ENCODE results near the gene TYW1.
A peak's percentile ranks its signal among the peaks of the same experiment; 100 is the strongest.
"Not testable (repeated sequence)": the region's sequence is repeated elsewhere in the genome, so short reads cannot be mapped to it uniquely, and the experiment has no call there.

Gene TYW1

DNA sequence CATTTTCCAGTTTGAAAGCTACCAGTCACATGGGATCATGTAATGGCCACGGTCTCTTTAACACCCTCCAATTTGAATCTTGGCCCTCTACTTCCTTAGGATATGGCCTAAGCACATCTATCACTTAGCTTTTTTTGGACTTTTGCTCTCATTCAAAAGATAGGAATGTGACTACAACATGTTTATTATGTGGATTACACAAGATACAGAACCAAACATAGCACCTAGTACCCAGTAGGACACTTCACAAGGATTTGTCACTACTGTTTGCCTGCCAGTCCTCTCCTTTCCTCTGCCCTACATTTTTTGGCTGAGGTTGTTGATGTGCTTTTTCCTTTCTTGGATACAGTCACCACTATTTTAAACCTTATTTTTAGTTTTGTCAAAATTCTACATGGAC is 233.4 kb downstream of the TYW1 start:
- H3K4me1 ChIP-seq (ENCODE audit: control insufficient read depth, insufficient read depth, low read length); H3K27ac ChIP-seq (ENCODE audit: extremely low read depth, low read depth, low read length); H3K4me3 ChIP-seq (ENCODE audit: low read depth, low read length); H3K36me3 ChIP-seq (ENCODE audit: control insufficient read depth in 2 of 2, insufficient read depth in 1 of 2, low read length in 2 of 2); POLR2A ChIA-PET; H3K9me3 ChIP-seq (ENCODE audit: control insufficient read depth, insufficient read depth, low read depth, low read length): not testable (repeated sequence)
- CTCF ChIA-PET, result interaction anchor here (0.7 kb wide), 1 partner anchor 257 kb away, joined by 4 read pairs; no protein-coding TSS in a partner anchor

DNA sequence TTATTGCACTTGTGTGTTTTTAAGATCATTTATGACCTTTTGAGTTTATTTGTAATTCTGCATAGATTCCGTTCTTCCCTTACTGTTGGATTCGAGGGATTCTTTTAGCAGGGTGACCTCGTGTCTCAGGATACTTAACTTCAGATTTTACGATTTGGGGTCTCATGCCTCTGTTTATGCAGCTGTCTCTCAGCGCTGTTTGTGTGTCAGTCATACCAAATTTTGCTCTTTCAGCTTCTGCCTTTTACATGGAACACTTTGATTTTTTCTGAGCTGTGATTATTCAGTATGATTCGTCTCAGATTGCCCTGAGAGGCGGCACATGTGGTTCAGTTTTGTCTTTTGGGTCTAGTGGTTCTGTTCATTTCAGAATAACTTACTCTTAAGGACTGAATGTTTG is 236.9 kb downstream of the TYW1 start:
- H3K36me3 ChIP-seq (ENCODE audit: control insufficient read depth in 2 of 2, insufficient read depth in 1 of 2, low read length in 2 of 2); POLR2A ChIA-PET; H3K4me3 ChIP-seq (ENCODE audit: low read depth, low read length); H3K4me1 ChIP-seq (ENCODE audit: control insufficient read depth, insufficient read depth, low read length); H3K27ac ChIP-seq (ENCODE audit: extremely low read depth, low read depth, low read length); H3K9me3 ChIP-seq (ENCODE audit: control insufficient read depth, insufficient read depth, low read depth, low read length); CTCF ChIA-PET: not testable (repeated sequence)

DNA sequence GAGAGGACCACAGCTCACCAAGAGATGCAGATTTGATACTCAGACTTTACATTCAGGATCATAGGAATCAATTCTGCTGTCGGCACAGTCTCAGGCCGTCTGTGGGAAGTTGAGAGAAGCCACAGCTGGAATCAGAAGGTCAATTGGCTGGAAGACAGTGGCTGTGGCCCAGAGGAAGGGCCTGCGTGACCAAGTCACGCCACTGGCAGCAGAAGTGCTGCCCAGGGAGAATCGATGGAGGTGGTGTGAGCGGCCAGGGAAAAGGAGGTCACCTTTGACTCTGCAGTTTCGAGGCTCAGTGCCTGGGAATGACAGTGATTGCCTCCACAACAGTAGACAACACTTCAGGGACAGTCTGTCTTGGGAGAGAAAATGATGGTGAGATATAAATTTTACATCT is 239.6 kb downstream of the TYW1 start:
- POLR2A ChIA-PET; H3K4me3 ChIP-seq (ENCODE audit: low read depth, low read length); H3K27ac ChIP-seq (ENCODE audit: extremely low read depth, low read depth, low read length); CTCF ChIA-PET; H3K36me3 ChIP-seq (ENCODE audit: control insufficient read depth in 2 of 2, insufficient read depth in 1 of 2, low read length in 2 of 2); H3K4me1 ChIP-seq (ENCODE audit: control insufficient read depth, insufficient read depth, low read length); H3K9me3 ChIP-seq (ENCODE audit: control insufficient read depth, insufficient read depth, low read depth, low read length): not testable (repeated sequence)

DNA sequence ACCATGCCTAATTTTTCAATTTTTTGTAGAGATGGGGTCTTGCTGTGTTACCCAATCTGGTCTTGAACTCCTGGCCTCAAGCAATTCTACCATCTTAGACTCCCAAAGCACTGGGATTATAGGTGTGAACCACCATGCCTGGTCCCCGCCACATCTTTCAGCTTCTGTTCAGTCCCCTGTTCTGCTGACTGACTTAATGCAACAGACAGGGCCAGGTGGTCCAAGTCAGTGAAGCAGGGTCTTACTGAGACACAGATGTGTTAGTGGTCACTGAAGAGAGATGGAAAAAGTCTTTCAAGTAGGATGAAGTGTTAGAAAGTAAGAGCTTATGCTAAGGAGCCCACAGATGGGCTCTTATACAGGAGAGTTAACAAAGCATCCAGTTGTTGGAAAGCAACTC is 246.2 kb downstream of the TYW1 start:
- H3K27ac ChIP-seq (ENCODE audit: extremely low read depth, low read depth, low read length); POLR2A ChIA-PET: not testable (repeated sequence)

DNA sequence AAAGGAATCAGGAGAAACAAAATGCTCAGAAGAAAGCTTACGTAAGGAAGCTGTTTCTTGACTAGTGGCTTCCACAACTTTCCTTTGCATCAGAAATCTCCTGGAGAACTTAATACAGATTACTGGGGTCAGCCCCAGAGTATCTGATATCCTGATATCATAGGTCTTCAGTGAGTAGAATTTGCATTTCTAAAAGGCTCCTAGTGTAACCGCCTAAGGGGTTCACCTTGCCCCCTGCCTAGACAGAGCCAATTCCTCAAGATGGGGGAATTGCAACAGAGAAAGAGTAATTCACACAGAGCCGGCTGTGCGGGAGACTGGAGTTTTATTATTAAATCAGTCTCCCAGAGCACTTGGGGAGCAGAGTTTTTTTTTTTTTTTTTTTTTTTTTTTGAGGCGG is 251.7 kb downstream of the TYW1 start:
- POLR2A ChIA-PET; H3K27ac ChIP-seq (ENCODE audit: extremely low read depth, low read depth, low read length); H3K4me1 ChIP-seq (ENCODE audit: control insufficient read depth, insufficient read depth, low read length); CTCF ChIA-PET; H3K9me3 ChIP-seq (ENCODE audit: control insufficient read depth, insufficient read depth, low read depth, low read length); H3K4me3 ChIP-seq (ENCODE audit: low read depth, low read length); H3K36me3 ChIP-seq (ENCODE audit: control insufficient read depth in 2 of 2, insufficient read depth in 1 of 2, low read length in 2 of 2): not testable (repeated sequence)

More for the DNA sequence above, 246.2 kb downstream of the TYW1 start:
- H3K36me3 ChIP-seq (ENCODE audit: control insufficient read depth in 2 of 2, insufficient read depth in 1 of 2, low read length in 2 of 2); H3K9me3 ChIP-seq (ENCODE audit: control insufficient read depth, insufficient read depth, low read depth, low read length); H3K4me3 ChIP-seq (ENCODE audit: low read depth, low read length); H3K4me1 ChIP-seq (ENCODE audit: control insufficient read depth, insufficient read depth, low read length): not testable (repeated sequence)
- CTCF ChIA-PET, result interaction anchor here (0.7 kb wide), 2 partner anchors 14 to 73 kb away, joined by 3 read pairs; no protein-coding TSS in a partner anchor

DNA sequence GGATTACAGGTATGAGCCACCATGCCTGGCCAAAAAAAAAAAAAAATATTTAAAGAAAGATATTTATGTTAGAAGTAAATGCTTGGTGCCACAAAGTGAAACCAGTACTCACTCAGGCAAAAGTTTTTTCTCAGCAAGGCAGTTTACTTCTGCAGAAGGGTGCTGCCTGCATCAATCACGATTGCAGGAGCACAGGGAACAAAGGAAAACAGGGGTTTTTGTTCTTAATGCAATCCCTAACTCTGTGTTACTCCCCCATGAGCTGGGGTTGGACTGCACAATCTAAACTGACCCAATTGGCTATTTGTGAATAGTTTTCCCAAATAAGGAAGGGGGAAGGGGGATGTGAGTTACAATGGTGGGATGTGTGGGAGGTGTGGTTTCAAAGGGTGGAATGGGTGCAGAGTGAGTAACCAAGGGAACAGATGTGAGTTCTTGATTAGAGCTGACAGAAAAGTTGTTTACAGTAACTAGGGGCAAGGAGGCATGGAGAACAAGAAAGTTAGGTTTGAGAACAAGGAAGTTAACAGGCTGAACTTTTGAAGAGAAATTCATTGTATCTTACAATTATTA is 255.4 kb downstream of the TYW1 start:
- Histone ChIP-seq H3K9me3 (ENCODE audit: control insufficient read depth, insufficient read depth, low read depth, low read length) (no peaks in the 10 kb centered on the region), H3K4me3 (ENCODE audit: low read depth, low read length) (no peak overlapping the region), H3K27ac (ENCODE audit: extremely low read depth, low read depth, low read length) (no peak overlapping the region), H3K4me1 (ENCODE audit: control insufficient read depth, insufficient read depth, low read length) (no peaks in the 10 kb centered on the region), H3K36me3 (ENCODE audit: control insufficient read depth in 2 of 2, insufficient read depth in 1 of 2, low read length in 2 of 2) (no peaks in the 10 kb centered on the region)
- ChIA-PET CTCF (interaction anchor here (0.7 kb wide), 1 partner anchor 76 kb away, joined by 3 read pairs; no protein-coding TSS in a partner anchor), POLR2A (no interaction called here)
- peak; percentile 67 for TF ChIP-seq SETDB1 (IDR thresholded peaks at IDR 0.05; ENCODE audit: insufficient read length, low read length)
- no peak for TF ChIP-seq ZNF623 (tag by site-specific recombination; IDR thresholded peaks at IDR 0.05)
- TF ChIP-seq KLF16 (tag by site-specific recombination; IDR thresholded peaks at IDR 0.05), result no peak
- TF ChIP-seq KLF1 (tag by site-specific recombination; IDR thresholded peaks at IDR 0.05), result no peak
- TF ChIP-seq ZNF366 (tag by site-specific recombination; conservative IDR thresholded peaks at IDR 0.05), result no peak
- TF ChIP-seq, protein P1, sequence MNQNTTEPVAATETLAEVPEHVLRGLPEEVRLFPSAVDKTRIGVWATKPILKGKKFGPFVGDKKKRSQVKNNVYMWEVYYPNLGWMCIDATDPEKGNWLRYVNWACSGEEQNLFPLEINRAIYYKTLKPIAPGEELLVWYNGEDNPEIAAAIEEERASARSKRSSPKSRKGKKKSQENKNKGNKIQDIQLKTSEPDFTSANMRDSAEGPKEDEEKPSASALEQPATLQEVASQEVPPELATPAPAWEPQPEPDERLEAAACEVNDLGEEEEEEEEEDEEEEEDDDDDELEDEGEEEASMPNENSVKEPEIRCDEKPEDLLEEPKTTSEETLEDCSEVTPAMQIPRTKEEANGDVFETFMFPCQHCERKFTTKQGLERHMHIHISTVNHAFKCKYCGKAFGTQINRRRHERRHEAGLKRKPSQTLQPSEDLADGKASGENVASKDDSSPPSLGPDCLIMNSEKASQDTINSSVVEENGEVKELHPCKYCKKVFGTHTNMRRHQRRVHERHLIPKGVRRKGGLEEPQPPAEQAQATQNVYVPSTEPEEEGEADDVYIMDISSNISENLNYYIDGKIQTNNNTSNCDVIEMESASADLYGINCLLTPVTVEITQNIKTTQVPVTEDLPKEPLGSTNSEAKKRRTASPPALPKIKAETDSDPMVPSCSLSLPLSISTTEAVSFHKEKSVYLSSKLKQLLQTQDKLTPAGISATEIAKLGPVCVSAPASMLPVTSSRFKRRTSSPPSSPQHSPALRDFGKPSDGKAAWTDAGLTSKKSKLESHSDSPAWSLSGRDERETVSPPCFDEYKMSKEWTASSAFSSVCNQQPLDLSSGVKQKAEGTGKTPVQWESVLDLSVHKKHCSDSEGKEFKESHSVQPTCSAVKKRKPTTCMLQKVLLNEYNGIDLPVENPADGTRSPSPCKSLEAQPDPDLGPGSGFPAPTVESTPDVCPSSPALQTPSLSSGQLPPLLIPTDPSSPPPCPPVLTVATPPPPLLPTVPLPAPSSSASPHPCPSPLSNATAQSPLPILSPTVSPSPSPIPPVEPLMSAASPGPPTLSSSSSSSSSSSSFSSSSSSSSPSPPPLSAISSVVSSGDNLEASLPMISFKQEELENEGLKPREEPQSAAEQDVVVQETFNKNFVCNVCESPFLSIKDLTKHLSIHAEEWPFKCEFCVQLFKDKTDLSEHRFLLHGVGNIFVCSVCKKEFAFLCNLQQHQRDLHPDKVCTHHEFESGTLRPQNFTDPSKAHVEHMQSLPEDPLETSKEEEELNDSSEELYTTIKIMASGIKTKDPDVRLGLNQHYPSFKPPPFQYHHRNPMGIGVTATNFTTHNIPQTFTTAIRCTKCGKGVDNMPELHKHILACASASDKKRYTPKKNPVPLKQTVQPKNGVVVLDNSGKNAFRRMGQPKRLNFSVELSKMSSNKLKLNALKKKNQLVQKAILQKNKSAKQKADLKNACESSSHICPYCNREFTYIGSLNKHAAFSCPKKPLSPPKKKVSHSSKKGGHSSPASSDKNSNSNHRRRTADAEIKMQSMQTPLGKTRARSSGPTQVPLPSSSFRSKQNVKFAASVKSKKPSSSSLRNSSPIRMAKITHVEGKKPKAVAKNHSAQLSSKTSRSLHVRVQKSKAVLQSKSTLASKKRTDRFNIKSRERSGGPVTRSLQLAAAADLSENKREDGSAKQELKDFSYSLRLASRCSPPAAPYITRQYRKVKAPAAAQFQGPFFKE (tag by site-specific recombination; IDR thresholded peaks at IDR 0.05; ENCODE audit: borderline replicate concordance), result no peak
- no peak for TF ChIP-seq ZNF114 (tag by site-specific recombination; IDR thresholded peaks at IDR 0.05)
- no peak for TF ChIP-seq ZBTB1 (tag by site-specific recombination; IDR thresholded peaks at IDR 0.05)
- TF ChIP-seq, protein P2, sequence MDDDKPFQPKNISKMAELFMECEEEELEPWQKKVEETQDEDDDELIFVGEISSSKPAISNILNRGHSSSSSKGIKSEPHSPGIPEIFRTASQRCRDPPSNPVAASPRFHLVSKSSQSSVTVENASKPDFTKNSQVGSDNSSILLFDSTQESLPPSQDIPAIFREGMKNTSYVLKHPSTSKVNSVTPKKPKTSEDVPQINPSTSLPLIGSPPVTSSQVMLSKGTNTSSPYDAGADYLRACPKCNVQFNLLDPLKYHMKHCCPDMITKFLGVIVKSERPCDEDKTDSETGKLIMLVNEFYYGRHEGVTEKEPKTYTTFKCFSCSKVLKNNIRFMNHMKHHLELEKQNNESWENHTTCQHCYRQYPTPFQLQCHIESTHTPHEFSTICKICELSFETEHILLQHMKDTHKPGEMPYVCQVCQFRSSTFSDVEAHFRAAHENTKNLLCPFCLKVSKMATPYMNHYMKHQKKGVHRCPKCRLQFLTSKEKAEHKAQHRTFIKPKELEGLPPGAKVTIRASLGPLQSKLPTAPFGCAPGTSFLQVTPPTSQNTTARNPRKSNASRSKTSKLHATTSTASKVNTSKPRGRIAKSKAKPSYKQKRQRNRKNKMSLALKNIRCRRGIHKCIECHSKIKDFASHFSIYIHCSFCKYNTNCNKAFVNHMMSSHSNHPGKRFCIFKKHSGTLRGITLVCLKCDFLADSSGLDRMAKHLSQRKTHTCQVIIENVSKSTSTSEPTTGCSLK (tag by site-specific recombination; IDR thresholded peaks at IDR 0.05), result no peak

DNA sequence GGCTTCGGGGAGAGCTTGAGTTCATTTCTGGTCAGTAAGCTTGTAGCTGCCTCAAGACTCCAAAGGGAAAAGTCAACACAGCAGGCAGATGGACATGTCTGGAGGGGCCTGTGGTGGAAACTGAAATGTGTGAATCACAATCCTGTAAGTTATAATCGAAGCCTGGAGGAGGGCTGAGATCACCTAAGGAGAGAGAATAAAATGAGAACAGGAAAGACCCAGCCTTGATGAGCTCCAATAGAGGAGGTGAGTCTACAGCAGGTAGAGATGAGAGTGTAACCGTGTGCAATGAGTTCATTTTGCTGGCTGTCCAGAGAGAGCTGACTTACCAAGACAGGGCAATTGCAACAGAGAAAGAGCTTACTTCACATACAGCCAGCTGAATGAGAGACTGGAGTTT is 258.4 kb downstream of the TYW1 start:
- H3K4me1 ChIP-seq (ENCODE audit: control insufficient read depth, insufficient read depth, low read length); H3K4me3 ChIP-seq (ENCODE audit: low read depth, low read length); H3K27ac ChIP-seq (ENCODE audit: extremely low read depth, low read depth, low read length); CTCF ChIA-PET; H3K9me3 ChIP-seq (ENCODE audit: control insufficient read depth, insufficient read depth, low read depth, low read length); H3K36me3 ChIP-seq (ENCODE audit: control insufficient read depth in 2 of 2, insufficient read depth in 1 of 2, low read length in 2 of 2); POLR2A ChIA-PET: not testable (repeated sequence)

Measured in HEK293 (cell line).